Kidney (tissue), 14 donors: ENCODE measurements around the gene SLC30A2. TPM values are rescaled to one million over a fixed set of nuclear protein-coding genes. Genes with fewer than 3 reads are reported as not detected.
A peak's percentile ranks its signal among the peaks of the same experiment; 100 is the strongest.

Experiments
- DNase-seq, 5 donors: peaks; one replicate each; pipeline ENCODE4 v3.0.0-alpha.2; 2013 to 2020
- FAIRE-seq: peaks from 2 replicates; lab custom pipeline; 2012; peaks lifted over from hg19 to GRCh38; lab: Jason Lieb, UNC
- H3K27ac ChIP-seq, 2 donors: one replicate each; pipeline ENCODE4 v1.7.0; 2013; ENCODE audit warnings: low read depth in 2 of 2, low read length in 2 of 2, inconsistent platforms in 1 of 2
- H3K27me3 ChIP-seq: one replicate; pipeline ENCODE4 v1.7.1; 2013; ENCODE audit warnings: low read length, inconsistent platforms; ENCODE audit not compliant: control insufficient read depth, insufficient read depth
- H3K36me3 ChIP-seq, 3 donors: one replicate each; pipeline versions ENCODE4 v1.7.0 to v1.7.1; 2013; ENCODE audit warnings: low read length in 3 of 3, control low read depth in 1 of 3, inconsistent platforms in 1 of 3; ENCODE audit not compliant: insufficient read depth in 3 of 3, control insufficient read depth in 2 of 3
- H3K4me1 ChIP-seq, 3 donors: one replicate each; pipeline versions ENCODE4 v1.7.0 to v1.7.1; 2013; ENCODE audit warnings: low read length in 3 of 3, inconsistent platforms in 1 of 3, low read depth in 1 of 3; ENCODE audit not compliant: control insufficient read depth in 2 of 3, insufficient read depth in 2 of 3
- H3K4me3 ChIP-seq, 3 donors: one replicate each; pipeline versions ENCODE4 v1.7.0 to v1.8.1; 2013; ENCODE audit warnings: low read length in 3 of 3, control low read depth in 1 of 3, inconsistent platforms in 1 of 3
- H3K9ac ChIP-seq, 3 donors: one replicate each; pipeline versions ENCODE4 v1.7.0 to v1.7.1; 2013; ENCODE audit warnings: low read length in 3 of 3, control low read depth in 1 of 3, inconsistent platforms in 1 of 3
- H3K9me3 ChIP-seq, 3 donors: one replicate each; pipeline versions ENCODE4 v1.7.0 to v1.7.1; 2013; ENCODE audit warnings: low read length in 3 of 3, control low read depth in 1 of 3, inconsistent platforms in 1 of 3; ENCODE audit not compliant: control insufficient read depth in 2 of 3, insufficient read depth in 1 of 3
- intact Hi-C: fragments of 100-400 bp; cut with DNase I; formaldehyde crosslinking; loops from one replicate; pipeline ENCODE4 v1.11.1; 2022
- polyA plus RNA-seq: library from polyadenylated mRNA; stranded (reverse); fragments of 350-450 nt; fragmentation: Illumina TruSeq; extraction: RNeasy Lipid Tissue Mini Kit (QIAGEN cat#74804); gene quantifications from one replicate; pipeline ENCODE4 v1.2.3, GENCODE V29; 2014; ENCODE audit warnings: low read depth, low replicate concordance; ENCODE audit not compliant: insufficient read depth
- total RNA-seq: library from RNA; stranded (reverse); fragmentation: NEBNext Ultra II Directional; extraction: Animal tissue kit (Norgen Biotek cat#: 25700); gene quantifications from one replicate; pipeline ENCODE4 v1.2.1, GENCODE V29; 2021
- TF ChIP-seq, protein P1 (sequence below): IDR thresholded peaks from 3 replicates; pipeline ENCODE4 v1.5.1; 2012; ENCODE audit warnings: mild to moderate bottlenecking, moderate library complexity, borderline replicate concordance; ENCODE audit not compliant: insufficient read depth; ENCODE audit errors: extremely low read depth
- donor health status: control.
- donor health status: control.
- donor health status: control.
- donor health status: control.
- donor health status: control.
- donor health status: DM: yes; HTN: yes; CAD: no.
- donor health status: Normal renal cell carcinoma (clear cell type).

Gene SLC30A2
- total and polyA plus RNA-seq, 2 donors from 2014 or later = 26.8 to 34.4 TPM

DNA sequence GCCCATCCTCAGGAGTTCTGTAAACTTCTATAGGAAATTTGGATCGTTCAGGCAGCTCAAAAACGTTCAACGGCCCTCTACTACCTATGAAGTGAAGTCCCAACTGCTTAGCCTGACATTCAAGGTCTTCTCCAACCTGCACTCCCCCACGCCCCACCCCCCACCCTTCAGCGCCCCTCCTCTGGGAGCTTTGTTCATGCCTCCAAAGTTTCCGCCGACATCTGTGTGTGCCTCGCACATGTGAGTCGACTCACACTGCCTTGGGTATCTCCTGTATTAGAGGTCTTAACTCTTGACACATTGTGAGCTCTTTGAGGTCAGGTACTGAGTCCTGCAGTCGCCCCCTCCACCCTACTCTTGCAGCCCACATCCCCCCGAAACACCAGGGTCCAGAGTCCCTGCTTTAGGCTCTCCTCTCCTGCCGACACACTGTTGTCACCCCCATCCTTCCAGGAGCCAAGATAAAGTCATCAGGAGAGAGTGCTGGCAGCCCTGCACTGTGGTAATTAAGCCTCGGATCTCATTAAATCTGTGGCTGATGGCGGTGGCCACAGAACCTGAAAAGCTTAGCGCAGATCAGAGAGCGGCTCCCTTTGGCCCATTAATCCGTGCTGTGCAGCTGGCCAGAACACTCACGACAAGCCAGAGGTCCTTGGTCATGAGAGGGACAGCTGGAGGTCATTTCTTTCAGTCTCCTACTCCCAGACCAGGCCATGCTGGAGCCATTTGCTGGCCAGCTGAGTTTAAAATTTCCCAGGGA, 46.7 kb downstream of the SLC30A2 start:
- Histone ChIP-seq H3K9me3 (no peaks in the 10 kb centered on the region), H3K4me1 (peaks cover 7 to 13% (median 10%) of the 10 kb centered on the region in 3 donors), H3K27ac (no peak overlapping the region), H3K27me3 (no peaks in the 10 kb centered on the region), H3K9ac (no peak overlapping the region), H3K36me3 (no peaks in the 10 kb centered on the region), H3K4me3 (no peak overlapping the region)
- peak in 1 of 5 donors; percentile 13 for DNase-seq
- FAIRE-seq = no peak
- intact Hi-C loops = loop anchor here (5.0 kb wide), 1 partner anchor 97 kb away; no protein-coding TSS in a partner anchor
- TF ChIP-seq, protein P1, sequence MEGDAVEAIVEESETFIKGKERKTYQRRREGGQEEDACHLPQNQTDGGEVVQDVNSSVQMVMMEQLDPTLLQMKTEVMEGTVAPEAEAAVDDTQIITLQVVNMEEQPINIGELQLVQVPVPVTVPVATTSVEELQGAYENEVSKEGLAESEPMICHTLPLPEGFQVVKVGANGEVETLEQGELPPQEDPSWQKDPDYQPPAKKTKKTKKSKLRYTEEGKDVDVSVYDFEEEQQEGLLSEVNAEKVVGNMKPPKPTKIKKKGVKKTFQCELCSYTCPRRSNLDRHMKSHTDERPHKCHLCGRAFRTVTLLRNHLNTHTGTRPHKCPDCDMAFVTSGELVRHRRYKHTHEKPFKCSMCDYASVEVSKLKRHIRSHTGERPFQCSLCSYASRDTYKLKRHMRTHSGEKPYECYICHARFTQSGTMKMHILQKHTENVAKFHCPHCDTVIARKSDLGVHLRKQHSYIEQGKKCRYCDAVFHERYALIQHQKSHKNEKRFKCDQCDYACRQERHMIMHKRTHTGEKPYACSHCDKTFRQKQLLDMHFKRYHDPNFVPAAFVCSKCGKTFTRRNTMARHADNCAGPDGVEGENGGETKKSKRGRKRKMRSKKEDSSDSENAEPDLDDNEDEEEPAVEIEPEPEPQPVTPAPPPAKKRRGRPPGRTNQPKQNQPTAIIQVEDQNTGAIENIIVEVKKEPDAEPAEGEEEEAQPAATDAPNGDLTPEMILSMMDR = no peak

DNA sequence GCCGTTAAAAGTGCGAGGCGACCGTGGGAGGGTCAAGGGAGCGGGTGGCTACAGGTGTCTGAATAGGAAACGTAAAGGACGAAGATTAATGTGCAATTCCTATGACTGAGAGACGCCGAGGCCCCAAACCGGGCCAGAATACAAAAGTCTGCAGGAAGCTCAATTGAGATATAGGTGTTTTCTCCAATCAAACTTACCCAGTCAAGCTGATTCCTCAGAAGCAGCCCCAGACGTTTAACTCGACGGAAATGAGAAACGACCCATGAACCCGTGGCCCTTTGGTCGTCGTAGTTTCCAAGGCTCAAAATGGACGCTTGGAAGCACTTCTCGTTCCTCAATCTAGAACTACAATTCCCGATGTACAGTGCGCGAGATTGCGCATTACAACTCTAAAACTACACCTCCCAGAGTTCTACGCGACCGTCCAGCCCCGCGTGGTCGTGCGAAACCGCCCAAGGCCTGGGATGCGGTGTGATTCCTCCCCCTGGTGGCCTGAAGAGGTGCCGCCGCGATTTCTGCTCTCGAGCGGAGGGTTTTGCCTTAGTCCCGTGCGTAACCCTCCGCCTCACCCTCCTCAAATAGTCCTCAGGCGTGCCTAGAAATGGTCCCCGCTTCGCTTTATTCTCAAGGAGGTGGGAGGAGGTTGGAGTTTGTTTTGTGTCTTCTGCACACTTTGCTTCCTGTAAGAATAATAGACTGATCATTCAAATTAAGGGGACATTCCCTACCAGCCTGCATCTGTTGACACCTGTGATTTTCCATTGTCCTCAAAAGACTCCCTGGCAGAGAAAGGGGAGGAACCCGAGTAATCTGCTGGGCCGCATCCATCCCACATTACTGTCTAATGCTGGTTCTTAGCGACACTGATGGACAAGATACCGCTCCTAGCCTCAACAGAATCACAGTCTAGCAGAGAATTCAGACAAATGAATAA, 47.8 kb downstream of the SLC30A2 start, which contains the start of gene PAFAH2:
TSS of gene PAFAH2 (minus strand) at position 236 of the 934 bp plus-strand sequence. CDS start 7,247 bp downstream, outside the sequence.
- peak; percentile 99 for FAIRE-seq
- peak within 1 kb of the TSS; percentile 61 to 90 (median 72) for H3K9ac ChIP-seq
- peak within 1 kb of the TSS; percentile 77 to 89 for H3K27ac ChIP-seq
- H3K4me1 ChIP-seq = peaks cover 7 to 13% (median 10%) of the 10 kb centered on the region in 3 donors
- TF ChIP-seq, protein P1 = peak; percentile 99
- peak; percentile 98 to 100 (median 99) for DNase-seq
- intact Hi-C loops = loop anchor here (5.0 kb wide), 1 partner anchor 96 kb away; no protein-coding TSS in a partner anchor
- no peaks in the 10 kb centered on the region for H3K9me3 ChIP-seq
- H3K4me3 ChIP-seq = peak within 1 kb of the TSS; percentile 76 to 84 (median 77)
- no peaks in the 10 kb centered on the region for H3K27me3 ChIP-seq
- H3K36me3 ChIP-seq = no peaks in the 10 kb centered on the region

DNA sequence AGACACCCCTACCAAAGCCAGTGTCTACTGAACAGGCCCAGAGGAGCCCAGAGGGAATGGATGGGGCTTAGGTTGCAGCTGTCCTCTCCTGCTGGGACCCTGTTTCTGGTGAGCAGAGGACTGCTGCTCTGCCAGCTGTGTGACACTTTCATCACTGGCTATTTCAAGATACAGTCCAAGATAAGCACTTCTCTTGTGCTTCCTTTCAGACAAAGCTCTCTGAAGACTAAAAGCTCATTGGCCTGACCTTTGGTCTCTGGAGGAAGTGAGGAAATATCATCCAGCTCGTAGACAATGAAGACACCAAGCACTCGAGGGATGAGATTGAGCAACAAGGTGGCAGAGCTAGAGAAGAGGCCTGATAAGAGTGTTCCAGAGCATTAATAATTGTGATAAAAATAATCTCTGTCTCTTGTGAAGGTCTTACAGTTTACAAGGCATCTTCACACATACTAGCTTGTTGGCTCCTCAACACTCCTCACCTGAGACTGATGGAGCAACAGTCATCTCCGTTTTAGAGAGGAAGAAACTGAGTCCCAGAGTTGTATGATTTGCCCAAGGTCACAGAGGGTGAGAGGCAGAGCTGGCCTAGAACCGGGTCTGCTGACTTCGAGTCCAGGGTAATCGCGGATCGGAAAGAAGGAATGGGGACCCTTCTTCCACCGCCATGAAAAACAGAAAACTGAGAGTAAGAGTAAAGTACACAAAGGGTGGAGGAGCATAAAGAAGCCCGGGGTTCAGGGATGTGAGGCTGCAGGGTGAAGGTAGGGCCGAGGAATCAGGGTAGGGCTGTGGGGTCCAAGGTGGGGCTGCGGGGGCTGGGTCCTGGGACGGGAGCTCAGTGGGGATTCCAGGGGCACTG, 48.7 kb downstream of the SLC30A2 start:
- intact Hi-C loops = loop anchor here (5.0 kb wide), 1 partner anchor 95 kb away; no protein-coding TSS in a partner anchor
- Histone ChIP-seq H3K27me3 (no peaks in the 10 kb centered on the region), H3K9ac (peak overlapping the region; percentile 61 to 90 (median 70)), H3K4me3 (peak overlapping the region; percentile 76 to 84 (median 77)), H3K4me1 (peaks cover 7 to 13% (median 10%) of the 10 kb centered on the region in 3 donors), H3K9me3 (no peaks in the 10 kb centered on the region), H3K36me3 (peaks cover 0 to 3% (median 0%) of the 10 kb centered on the region in 3 donors), H3K27ac (peak overlapping the region; percentile 77 to 89)
- TF ChIP-seq, protein P1 = no peak
- FAIRE-seq (no peak), DNase-seq (peak in 3 of 5 donors; percentile 58 to 86 (median 79))
